ENCODE data around the gene CMTR1.

GRCh38 chr6:37442416-37443215, 9.6 kb downstream of the CMTR1 start:
- TF ChIP-seq POLR2A (IDR thresholded peaks at IDR 0.05), result no peak
- TF ChIP-seq CTCF (IDR thresholded peaks at IDR 0.05), result no peak
- TF ChIP-seq POLR2AphosphoS5 (IDR thresholded peaks at IDR 0.05), result no peak

Data from prostate gland (tissue), 2 donors.